SHP77 (cell line): ENCODE results near the gene IFRD2.
"Not testable (repeated sequence)": the region's sequence is repeated elsewhere in the genome, so short reads cannot be mapped to it uniquely, and the experiment has no call there.

Experiments
- DNase-seq, 2 experiments: peaks; one replicate each; lab custom pipeline; 2025; lab: John Stamatoyannopoulos, UW

Gene IFRD2

GRCh38 chr3:50324351-50325112 is 32.3 kb upstream of the IFRD2 start:
- DNase-seq = peak; percentile 70 to 74

- DNase-seq = no peak
These were observed 31.5 kb upstream of the IFRD2 start for GRCh38 chr3:50323614-50324199.

GRCh38 chr3:50323092-50323600 is 30.9 kb upstream of the IFRD2 start:
- DNase-seq = peak; percentile 37 to 51

GRCh38 chr3:50322386-50323091 is 30.3 kb upstream of the IFRD2 start, which contains the start of gene HYAL2:
Gene HYAL2, minus strand, starts transcription at chr3:50322745. Its CDS starts 2,256 bp downstream, at chr3:50320489.
- peak; percentile 54 to 74 for DNase-seq

GRCh38 chr3:50322115-50322385 is 29.8 kb upstream of the IFRD2 start:
- no peak for DNase-seq

- DNase-seq = peak; percentile 79 to 88
These were observed 29.3 kb upstream of the IFRD2 start for GRCh38 chr3:50321336-50322114.

GRCh38 chr3:50320853-50321335 is 28.7 kb upstream of the IFRD2 start:
- peak; percentile 62 to 72 for DNase-seq

GRCh38 chr3:50319894-50320625 is 27.8 kb upstream of the IFRD2 start:
- DNase-seq = no peak

GRCh38 chr3:50319181-50319893 is 27.1 kb upstream of the IFRD2 start:
- no peak for DNase-seq

- no peak for DNase-seq
These were observed 26.4 kb upstream of the IFRD2 start for GRCh38 chr3:50318615-50319014.

- no peak for DNase-seq
These were observed 25.9 kb upstream of the IFRD2 start for GRCh38 chr3:50318163-50318562.

GRCh38 chr3:50317300-50317699 is 25.1 kb upstream of the IFRD2 start:
- no peak for DNase-seq

- DNase-seq = no peak
These were observed 24.5 kb upstream of the IFRD2 start for GRCh38 chr3:50316657-50317242.

- no peak for DNase-seq
These were observed 22.6 kb upstream of the IFRD2 start for GRCh38 chr3:50314816-50315215.

GRCh38 chr3:50314342-50314741 is 22.1 kb upstream of the IFRD2 start:
- DNase-seq = no peak

- DNase-seq = not testable (repeated sequence)
These were observed 19.8 kb upstream of the IFRD2 start for GRCh38 chr3:50312041-50312440.

- DNase-seq = no peak
These were observed 12.4 kb upstream of the IFRD2 start for GRCh38 chr3:50304601-50305000.

GRCh38 chr3:50303013-50303815 is 11.0 kb upstream of the IFRD2 start, which contains the start of gene HYAL1:
Gene HYAL1, minus strand, starts transcription at chr3:50303574. Its CDS starts 618 bp downstream, at chr3:50302956.
- no peak for DNase-seq
